IPS-18a (cell line): ENCODE data around the gene TEX14.

Experiments
- H3K27ac ChIP-seq: one replicate; pipeline ENCODE4 v1.5.1; 2013; ENCODE audit warnings: low read length
- H3K27me3 ChIP-seq: one replicate; pipeline ENCODE4 v1.6.1; 2013; ENCODE audit warnings: mild to moderate bottlenecking, low read length; ENCODE audit not compliant: control insufficient read depth, insufficient read depth
- H3K36me3 ChIP-seq: one replicate; pipeline ENCODE4 v1.6.1; 2013; ENCODE audit warnings: low read depth, low read length; ENCODE audit not compliant: control insufficient read depth
- H3K4me1 ChIP-seq: one replicate; pipeline ENCODE4 v1.6.1; 2013; ENCODE audit warnings: low read depth, low read length; ENCODE audit not compliant: control insufficient read depth
- H3K4me3 ChIP-seq: one replicate; pipeline ENCODE4 v1.5.1; 2013; ENCODE audit warnings: low read length
- H3K9ac ChIP-seq: one replicate; pipeline ENCODE4 v1.6.1; 2013; ENCODE audit warnings: mild to moderate bottlenecking, low read length, moderate library complexity
- H3K9me3 ChIP-seq: one replicate; pipeline ENCODE4 v1.6.1; 2013; ENCODE audit warnings: low read depth, low read length; ENCODE audit not compliant: control insufficient read depth

TEX14 gene

DNA sequence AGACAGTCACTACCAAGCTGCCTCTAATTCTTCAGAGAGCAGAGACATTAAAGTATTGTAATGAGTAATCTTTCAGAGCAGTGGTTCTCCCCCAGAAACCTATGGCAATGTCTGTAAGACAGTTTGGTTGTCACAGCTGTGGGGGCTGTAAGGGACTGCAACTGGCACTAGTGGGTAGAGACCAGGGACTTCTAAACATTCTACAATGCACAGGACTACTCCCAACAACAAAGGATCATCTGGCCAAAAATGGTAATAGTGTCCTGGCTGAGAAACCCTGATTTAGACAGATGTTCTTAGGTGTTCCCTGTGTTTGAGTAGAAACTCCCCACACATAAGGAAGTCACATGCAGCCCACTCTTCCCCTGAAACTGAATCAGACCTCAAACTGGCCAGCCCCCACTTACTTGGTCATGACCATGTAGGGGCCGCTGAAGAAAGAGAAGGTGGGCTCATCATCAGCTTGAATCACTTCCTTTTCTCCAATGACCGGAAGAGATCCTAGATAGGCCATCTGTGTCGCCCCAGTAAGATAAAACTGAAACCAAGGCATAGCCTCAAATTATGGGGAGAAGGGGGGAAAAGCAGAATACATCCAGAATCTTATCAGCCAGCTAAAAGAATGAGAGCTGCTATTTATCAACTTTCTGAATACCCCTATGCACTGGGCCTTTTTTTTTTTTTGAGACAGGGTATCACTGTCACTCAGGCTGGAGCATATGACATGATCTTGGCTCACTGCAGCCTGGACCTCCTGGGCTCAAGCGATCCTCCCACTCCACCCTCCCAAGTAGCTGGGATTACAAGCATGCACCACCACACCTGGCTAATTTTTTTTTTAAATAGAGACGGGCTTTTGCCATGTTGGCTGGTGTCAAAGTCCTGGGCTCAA is 75.8 kb downstream of the TEX14 start:
- H3K27me3 ChIP-seq, result no peaks in the 10 kb centered on the region
- no peak overlapping the region for H3K4me3 ChIP-seq
- H3K9ac ChIP-seq, result no peak overlapping the region
- H3K4me1 ChIP-seq, result no peaks in the 10 kb centered on the region
- no peaks in the 10 kb centered on the region for H3K9me3 ChIP-seq
- H3K36me3 ChIP-seq, result no peaks in the 10 kb centered on the region
- H3K27ac ChIP-seq, result no peak overlapping the region

DNA sequence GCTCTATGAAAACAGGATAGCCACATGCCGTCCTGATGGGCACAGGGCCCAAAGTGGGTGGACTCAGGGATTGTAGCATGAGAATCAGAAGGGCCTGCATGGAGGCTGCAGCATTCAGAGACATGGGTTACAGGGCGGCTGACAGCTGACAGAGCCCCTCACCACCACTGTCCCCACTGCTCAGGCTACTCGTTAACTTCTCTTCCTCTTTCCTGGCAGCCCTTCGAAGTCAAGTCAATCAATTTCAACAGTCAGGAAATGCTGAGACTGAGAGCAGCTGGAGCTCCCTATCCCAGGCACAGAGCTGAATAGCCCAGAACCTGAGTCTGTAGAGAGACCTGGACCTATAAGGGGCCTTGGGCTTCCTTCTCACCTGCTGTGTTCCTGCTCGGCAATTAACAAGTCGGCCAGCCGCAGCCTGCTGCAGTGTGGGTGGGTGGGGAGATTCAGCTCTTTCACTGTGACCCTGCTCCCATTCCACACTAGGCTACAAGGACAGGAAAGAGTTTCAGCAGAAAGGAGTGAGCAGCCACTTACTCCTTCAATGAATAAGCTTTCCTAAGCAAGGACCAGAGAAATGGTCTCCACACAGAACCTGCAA is 76.9 kb downstream of the TEX14 start:
- H3K36me3 ChIP-seq, result no peaks in the 10 kb centered on the region
- no peak overlapping the region for H3K27ac ChIP-seq
- H3K9me3 ChIP-seq, result no peaks in the 10 kb centered on the region
- H3K4me1 ChIP-seq, result no peaks in the 10 kb centered on the region
- no peak overlapping the region for H3K4me3 ChIP-seq
- no peak overlapping the region for H3K9ac ChIP-seq
- no peaks in the 10 kb centered on the region for H3K27me3 ChIP-seq

DNA sequence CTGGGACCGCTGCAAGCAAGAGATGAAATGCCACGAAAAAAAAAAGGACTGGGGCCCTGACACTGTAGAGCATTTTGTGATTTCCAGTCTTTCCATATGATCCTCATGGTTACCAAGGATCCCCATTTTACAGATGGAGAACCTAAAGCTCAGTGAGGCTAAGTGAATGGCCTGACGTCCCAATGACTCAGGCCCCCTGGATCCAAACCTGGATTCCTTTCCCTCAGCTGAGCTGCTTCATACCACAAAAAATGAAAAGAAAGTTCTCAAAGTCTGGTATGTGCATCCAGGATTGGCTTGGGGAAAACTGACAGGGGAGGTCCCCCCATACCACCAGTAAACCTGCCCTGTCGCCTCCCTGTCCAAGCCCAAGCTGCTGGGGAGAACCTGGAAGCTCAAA is 80.5 kb downstream of the TEX14 start:
- Histone ChIP-seq H3K4me1 (no peaks in the 10 kb centered on the region), H3K9ac (no peak overlapping the region), H3K27me3 (no peaks in the 10 kb centered on the region), H3K27ac (no peak overlapping the region), H3K4me3 (no peak overlapping the region), H3K36me3 (no peaks in the 10 kb centered on the region), H3K9me3 (no peaks in the 10 kb centered on the region)

DNA sequence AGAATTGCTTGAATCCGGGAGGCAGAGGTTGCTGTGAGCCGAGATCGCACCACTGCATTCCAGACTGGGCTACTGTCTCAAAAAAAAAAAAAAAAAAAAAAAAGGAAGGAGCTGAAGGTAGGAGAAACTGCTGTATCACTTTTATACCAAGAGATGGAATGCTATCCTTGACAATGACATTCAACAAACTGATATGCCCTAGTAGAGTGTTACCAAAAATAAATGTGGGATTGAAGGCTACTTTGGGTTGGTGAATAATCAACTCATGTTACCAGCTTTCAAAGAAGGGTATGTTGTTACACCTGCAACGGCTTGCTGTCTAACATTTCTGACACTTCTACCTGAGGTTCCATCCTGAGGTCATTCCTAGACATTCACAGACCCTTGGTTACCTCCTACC is 84.9 kb downstream of the TEX14 start:
- Histone ChIP-seq H3K4me1 (peaks cover 4% of the 10 kb centered on the region), H3K27me3 (no peaks in the 10 kb centered on the region)

DNA sequence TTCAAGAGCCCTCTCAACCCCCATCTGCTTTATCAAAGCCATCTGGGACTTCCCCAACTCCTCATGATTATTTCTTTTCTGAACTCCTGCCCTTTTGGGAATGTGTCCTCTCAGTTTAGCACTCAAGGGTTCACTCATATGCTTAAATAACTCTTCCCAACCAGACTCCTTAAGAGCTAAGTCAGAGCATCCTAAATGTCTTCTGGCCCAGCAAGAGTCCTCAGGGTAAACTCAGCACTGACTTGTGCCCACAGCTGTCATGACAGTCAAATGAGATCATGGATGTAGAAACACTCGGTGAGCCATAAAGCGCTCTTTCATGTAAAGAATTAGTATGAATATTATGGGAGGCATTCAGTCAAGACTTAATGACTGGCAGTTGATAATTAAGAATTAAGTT is 85.9 kb downstream of the TEX14 start:
- no peak overlapping the region for H3K27ac ChIP-seq
- H3K9ac ChIP-seq, result no peak overlapping the region
- H3K4me3 ChIP-seq, result no peak overlapping the region
- H3K4me1 ChIP-seq, result peaks cover 8% of the 10 kb centered on the region
- H3K36me3 ChIP-seq, result no peaks in the 10 kb centered on the region
- H3K27me3 ChIP-seq, result no peaks in the 10 kb centered on the region
- no peaks in the 10 kb centered on the region for H3K9me3 ChIP-seq

More for the DNA sequence above, 84.9 kb downstream of the TEX14 start:
- Histone ChIP-seq H3K36me3 (no peaks in the 10 kb centered on the region), H3K27ac (no peak overlapping the region), H3K9ac (no peak overlapping the region), H3K4me3 (no peak overlapping the region), H3K9me3 (no peaks in the 10 kb centered on the region)

DNA sequence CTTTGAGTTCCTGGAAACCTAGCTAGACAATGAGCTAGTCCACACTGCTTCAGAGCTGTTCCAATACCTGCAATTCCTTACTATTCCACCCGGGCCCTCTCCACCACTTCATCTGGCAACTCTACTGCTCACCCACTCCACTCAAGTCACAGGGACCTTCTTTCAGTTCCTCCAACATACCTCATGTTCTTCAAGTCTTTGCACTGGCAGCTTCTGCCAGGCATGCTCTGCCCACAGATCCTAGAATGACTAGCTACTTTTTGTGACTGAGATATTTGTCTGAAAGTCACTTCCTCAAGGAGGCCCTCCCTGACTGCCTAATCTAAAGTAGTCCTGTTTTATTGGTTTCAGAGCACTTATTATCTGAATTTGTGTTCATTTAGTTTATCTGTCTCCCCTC is 86.4 kb downstream of the TEX14 start:
- Histone ChIP-seq H3K9me3 (no peaks in the 10 kb centered on the region), H3K9ac (no peak overlapping the region), H3K27me3 (no peaks in the 10 kb centered on the region), H3K4me3 (no peak overlapping the region), H3K27ac (no peak overlapping the region), H3K36me3 (no peaks in the 10 kb centered on the region), H3K4me1 (peaks cover 8% of the 10 kb centered on the region)

DNA sequence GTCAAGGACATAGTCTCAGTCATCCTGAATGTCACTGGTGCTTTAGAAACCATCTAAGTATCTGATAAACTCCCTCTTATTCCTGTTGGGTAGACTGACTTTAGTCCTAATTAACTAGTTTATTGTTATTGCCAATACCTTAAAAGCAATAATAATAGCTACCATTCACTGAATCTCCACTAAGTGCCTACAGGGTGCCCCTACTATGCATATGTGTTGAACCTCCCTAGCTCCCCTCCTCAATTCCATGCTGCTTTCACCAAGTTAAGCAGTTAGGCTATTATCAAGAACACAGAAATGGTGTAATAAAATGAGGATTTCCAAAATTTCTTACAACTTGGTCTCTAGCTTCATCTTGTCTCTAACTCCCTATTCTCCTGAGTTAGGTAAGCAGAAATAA is 89.9 kb downstream of the TEX14 start:
- Histone ChIP-seq H3K9ac (no peak overlapping the region), H3K27me3 (no peaks in the 10 kb centered on the region), H3K4me3 (no peak overlapping the region), H3K36me3 (no peaks in the 10 kb centered on the region), H3K27ac (no peak overlapping the region), H3K9me3 (no peaks in the 10 kb centered on the region), H3K4me1 (peaks cover 8% of the 10 kb centered on the region)

DNA sequence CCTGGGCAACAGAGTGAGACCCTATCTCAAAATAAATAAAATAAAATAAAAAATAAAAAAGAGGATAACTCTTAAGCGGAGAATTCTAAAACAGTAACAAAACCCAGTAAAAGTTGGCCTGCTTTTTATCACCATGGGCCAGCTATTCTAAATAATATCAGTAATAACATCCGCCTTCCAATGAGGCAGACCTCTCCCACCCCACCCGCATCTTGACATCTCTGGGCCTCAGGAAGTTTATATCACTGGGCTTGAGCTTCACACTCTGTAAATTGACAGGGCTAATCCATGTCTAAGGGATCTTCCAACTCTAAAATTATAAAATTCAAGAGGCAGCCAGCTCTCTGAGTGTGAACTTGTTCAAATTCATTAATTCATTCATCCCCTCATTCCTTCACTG is 94.5 kb downstream of the TEX14 start:
- no peak overlapping the region for H3K27ac ChIP-seq
- H3K9ac ChIP-seq, result no peak overlapping the region
- H3K9me3 ChIP-seq, result no peaks in the 10 kb centered on the region
- H3K36me3 ChIP-seq, result no peaks in the 10 kb centered on the region
- peaks cover 8% of the 10 kb centered on the region for H3K4me1 ChIP-seq
- H3K27me3 ChIP-seq, result no peaks in the 10 kb centered on the region
- no peak overlapping the region for H3K4me3 ChIP-seq

DNA sequence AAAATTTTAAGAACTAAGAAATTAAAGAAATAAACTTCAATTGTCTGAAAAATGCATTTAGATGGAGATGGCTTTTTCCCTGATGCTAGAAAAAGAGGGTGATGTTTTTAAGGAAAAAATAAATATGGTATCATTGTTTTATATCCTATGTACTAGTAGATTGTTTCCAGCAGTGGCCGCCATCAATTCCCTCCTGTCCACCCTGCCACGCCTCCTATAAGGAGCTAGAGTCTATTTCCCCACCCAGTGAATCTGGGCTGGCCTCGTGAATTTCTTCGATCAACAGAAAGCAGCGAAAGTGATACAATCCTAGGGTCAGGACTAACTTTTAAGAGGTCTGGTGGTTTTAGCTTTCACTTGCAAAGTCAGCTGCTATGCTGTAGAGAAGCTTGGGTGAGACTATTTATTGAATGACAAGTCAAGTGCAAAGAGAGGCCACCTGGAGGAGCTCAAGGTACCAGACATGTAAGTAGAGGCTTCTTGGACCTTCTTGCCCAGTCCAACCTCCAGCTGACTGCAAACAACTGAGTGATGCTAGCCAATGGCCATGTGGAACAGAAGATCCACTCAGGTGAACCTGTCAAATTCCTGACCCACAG is 96.6 kb downstream of the TEX14 start:
- no peak overlapping the region for H3K27ac ChIP-seq
- H3K4me3 ChIP-seq, result no peak overlapping the region
- H3K9me3 ChIP-seq, result no peaks in the 10 kb centered on the region
- H3K9ac ChIP-seq, result no peak overlapping the region
- H3K27me3 ChIP-seq, result no peaks in the 10 kb centered on the region
- no peaks in the 10 kb centered on the region for H3K4me1 ChIP-seq
- no peaks in the 10 kb centered on the region for H3K36me3 ChIP-seq

DNA sequence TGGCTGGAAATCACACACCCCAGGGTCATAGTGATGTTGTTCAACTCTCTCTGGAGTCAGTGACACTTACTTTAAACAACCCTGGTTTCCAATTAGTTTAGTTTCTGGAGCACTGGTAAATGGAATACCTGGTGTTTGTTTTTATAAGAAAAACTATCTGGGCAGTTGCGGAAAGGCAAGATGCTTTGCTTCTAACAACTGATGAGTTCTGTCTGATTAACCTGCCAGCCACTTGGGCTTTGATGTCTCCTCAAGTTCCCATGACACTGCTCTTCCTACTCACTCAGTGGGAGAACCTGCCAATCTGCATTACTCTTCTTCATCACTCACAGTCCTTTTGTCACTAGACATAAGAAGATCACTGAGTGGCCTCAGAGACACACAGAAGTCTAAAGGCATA is 98.7 kb downstream of the TEX14 start:
- H3K4me3 ChIP-seq, result no peak overlapping the region
- H3K36me3 ChIP-seq, result no peaks in the 10 kb centered on the region
- H3K27ac ChIP-seq, result no peak overlapping the region
- no peaks in the 10 kb centered on the region for H3K4me1 ChIP-seq
- no peak overlapping the region for H3K9ac ChIP-seq
- no peaks in the 10 kb centered on the region for H3K9me3 ChIP-seq
- no peaks in the 10 kb centered on the region for H3K27me3 ChIP-seq

DNA sequence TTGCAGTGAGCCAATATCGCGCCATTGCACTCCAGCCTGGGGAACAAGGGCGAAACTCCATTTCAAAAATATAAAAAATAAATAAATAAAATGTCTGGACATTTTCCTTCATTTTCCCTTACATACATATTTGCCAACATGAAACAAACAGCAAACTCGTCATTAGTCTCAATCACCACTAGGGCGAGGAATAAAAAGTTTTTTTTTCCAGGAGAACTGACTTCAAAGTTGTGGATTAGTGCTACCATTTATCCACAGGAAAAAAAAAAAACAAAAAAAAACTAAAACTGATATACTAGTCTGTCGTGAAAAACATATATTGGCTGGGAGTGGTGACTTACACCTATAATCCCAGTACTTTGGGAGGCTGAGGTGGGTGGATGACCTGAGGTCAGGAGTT is 100.4 kb downstream of the TEX14 start:
- H3K4me1 ChIP-seq, result no peaks in the 10 kb centered on the region
- no peaks in the 10 kb centered on the region for H3K27me3 ChIP-seq
- H3K36me3 ChIP-seq, result no peaks in the 10 kb centered on the region
- no peak overlapping the region for H3K9ac ChIP-seq
- H3K27ac ChIP-seq, result no peak overlapping the region
- no peak overlapping the region for H3K4me3 ChIP-seq
- no peaks in the 10 kb centered on the region for H3K9me3 ChIP-seq
